ENCODE measurements around the gene TRAPPC11.

Gene TRAPPC11

DNA sequence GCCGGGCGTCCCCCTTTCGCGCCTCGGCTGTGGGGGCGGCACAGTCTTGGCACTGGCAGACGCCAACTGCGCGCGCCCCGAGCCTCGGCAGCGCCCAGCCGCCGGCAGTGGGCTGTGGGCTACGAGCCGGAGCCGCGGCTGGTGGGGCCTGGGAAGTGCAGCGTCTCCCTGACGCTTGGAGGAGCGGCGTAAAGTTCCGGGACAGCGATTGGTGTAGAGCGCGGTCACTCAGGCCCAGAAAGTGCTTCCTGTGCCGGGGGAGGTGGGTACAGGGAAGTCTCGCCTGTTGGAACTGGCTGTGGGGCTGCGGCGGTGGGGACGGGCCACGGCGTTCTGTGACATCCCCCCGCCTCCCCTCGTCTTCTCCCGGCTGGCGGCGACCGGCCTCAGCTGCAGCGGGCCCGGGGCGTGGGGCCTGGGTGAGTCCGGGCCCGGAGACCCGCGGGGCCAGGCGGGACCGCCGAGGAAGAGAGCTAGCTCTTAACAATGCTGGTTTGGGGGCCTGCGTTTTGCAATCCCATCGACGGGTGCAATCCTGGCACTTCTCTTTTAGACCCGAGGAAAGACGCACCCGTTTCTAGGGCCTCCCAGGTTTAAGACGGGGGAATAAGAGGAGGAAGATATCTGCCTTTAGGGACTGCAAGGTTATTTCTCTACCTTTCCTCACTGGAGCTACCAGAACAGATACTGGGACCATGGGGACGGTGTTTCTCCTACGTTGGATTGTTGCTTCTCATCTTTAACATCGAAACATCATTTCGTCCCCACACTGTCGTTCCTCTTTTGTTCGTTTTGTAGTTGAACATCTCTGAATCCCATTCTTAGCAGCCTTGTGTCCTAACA is at the start of gene TRAPPC11, which contains the start of gene RWDD4:
TSS of gene TRAPPC11 (plus strand) at position 265 of the 843 bp plus-strand sequence. CDS start 4,575 bp downstream, outside the sequence.
TSS of gene RWDD4 (minus strand) at position 157 of the 843 bp plus-strand sequence. CDS start 233 bp downstream, outside the sequence.
- peaks cover 7% of the 10 kb centered on the region for H3K36me3 ChIP-seq (ENCODE audit: insufficient read depth, insufficient read length, low read length)
- H3K4me3 ChIP-seq (ENCODE audit: insufficient read length, low read depth): peak within 1 kb of the TSS; percentile 71
- TF ChIP-seq ZNF274 (IDR thresholded peaks at IDR 0.05; ENCODE audit: low read depth, low read length): no peak
- no peak for TF ChIP-seq SUZ12 (IDR thresholded peaks at IDR 0.05; ENCODE audit: extremely low read depth, insufficient read depth, insufficient read length)
- no peak for TF ChIP-seq YY1 (IDR thresholded peaks at IDR 0.05; ENCODE audit: insufficient read depth, insufficient read length)
- H3K9ac ChIP-seq (ENCODE audit: insufficient read length, low read depth): peak within 1 kb of the TSS; percentile 83
- DNase-seq (ENCODE audit: low read depth, low spot score): peak; percentile 87
- H3K4me1 ChIP-seq (ENCODE audit: insufficient read depth, insufficient read length): no peaks in the 10 kb centered on the region
- no peaks in the 10 kb centered on the region for H3K9me3 ChIP-seq (ENCODE audit: insufficient read depth, low read length)
- H3K27me3 ChIP-seq (ENCODE audit: insufficient read depth, insufficient read length): no peaks in the 10 kb centered on the region

DNA sequence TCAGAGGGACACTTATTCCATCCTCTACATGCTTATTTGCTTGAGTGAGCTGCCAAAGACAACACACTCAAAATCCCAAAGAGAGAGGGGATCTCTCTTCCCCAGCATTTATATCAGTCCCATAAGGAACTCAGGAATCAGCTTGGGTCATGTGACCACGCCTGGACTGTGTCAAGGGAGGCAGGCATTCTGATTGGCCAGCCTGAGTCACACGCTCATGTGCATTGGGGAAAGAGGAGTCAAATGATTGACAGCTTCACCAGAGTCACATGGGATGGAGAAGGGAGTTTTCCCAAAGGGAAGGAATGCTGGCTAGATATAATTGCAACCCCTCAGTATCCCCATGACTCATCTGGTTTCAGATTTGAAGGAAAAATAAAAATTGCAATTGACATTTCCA is 49.1 kb upstream of the TRAPPC11 start:
- no peak for DNase-seq (ENCODE audit: low read depth, low spot score)
- H3K9me3 ChIP-seq (ENCODE audit: insufficient read depth, low read length): no peaks in the 10 kb centered on the region
- no peaks in the 10 kb centered on the region for H3K4me1 ChIP-seq (ENCODE audit: insufficient read depth, insufficient read length)
- H3K36me3 ChIP-seq (ENCODE audit: insufficient read depth, insufficient read length, low read length): no peaks in the 10 kb centered on the region
- no peaks in the 10 kb centered on the region for H3K27me3 ChIP-seq (ENCODE audit: insufficient read depth, insufficient read length)
- no peak overlapping the region for H3K4me3 ChIP-seq (ENCODE audit: insufficient read length, low read depth)
- TF ChIP-seq YY1 (IDR thresholded peaks at IDR 0.05; ENCODE audit: insufficient read depth, insufficient read length) (no peak), SUZ12 (IDR thresholded peaks at IDR 0.05; ENCODE audit: extremely low read depth, insufficient read depth, insufficient read length) (no peak), ZNF274 (IDR thresholded peaks at IDR 0.05; ENCODE audit: low read depth, low read length) (no peak)
- no peak overlapping the region for H3K9ac ChIP-seq (ENCODE audit: insufficient read length, low read depth)

DNA sequence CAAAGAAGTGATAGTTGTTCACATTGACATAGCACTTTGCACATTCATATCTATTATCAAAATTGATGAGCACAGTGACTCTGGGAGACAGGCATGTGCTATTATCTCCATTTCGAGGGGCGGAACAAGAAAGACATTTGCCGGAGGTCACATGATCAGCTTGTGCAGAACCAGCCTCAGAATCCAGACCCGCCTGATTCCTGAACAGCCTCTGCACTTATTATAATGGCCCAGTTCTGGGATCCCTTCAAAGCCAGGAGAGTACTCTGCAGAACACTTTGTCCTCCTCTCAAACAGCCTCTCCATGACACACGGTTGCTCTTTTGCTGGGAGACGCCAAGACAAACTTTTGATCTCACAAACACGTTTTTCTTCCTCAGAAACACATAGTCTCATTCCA is 48.5 kb upstream of the TRAPPC11 start:
- H3K27me3 ChIP-seq (ENCODE audit: insufficient read depth, insufficient read length): no peaks in the 10 kb centered on the region
- no peaks in the 10 kb centered on the region for H3K4me1 ChIP-seq (ENCODE audit: insufficient read depth, insufficient read length)
- TF ChIP-seq SUZ12 (IDR thresholded peaks at IDR 0.05; ENCODE audit: extremely low read depth, insufficient read depth, insufficient read length): no peak
- no peak for TF ChIP-seq ZNF274 (IDR thresholded peaks at IDR 0.05; ENCODE audit: low read depth, low read length)
- TF ChIP-seq YY1 (IDR thresholded peaks at IDR 0.05; ENCODE audit: insufficient read depth, insufficient read length): no peak
- H3K36me3 ChIP-seq (ENCODE audit: insufficient read depth, insufficient read length, low read length): no peaks in the 10 kb centered on the region
- no peak overlapping the region for H3K4me3 ChIP-seq (ENCODE audit: insufficient read length, low read depth)
- no peak overlapping the region for H3K9ac ChIP-seq (ENCODE audit: insufficient read length, low read depth)
- DNase-seq (ENCODE audit: low read depth, low spot score): no peak
- no peaks in the 10 kb centered on the region for H3K9me3 ChIP-seq (ENCODE audit: insufficient read depth, low read length)

DNA sequence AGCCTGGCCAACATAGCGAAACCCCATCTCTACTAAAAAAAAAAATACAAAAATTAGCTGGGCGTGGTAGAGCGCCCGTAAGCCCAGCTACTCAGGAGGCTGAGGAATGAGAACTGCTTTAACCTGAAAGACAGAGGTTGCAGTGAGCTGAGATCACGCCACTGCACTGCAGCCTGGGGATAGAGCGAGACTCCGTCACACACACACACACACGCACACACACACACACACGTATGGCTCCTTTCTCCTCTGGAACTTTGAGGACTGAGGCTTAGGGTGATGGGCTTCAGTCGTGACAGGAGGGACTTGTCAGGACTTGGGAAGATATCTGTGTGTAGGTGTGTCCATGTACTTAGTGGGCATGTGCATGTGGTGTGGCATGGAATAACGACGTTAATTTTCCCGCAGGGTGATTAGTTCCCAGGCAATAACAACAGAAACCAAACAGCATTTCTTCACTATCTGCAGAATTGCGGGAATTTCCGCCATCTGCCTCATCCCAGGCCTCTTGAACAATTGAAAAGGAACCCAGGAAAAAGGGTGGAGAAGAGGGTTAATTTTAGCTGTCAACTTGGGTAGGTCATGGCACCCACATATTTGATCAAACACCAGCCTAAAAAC is 47.8 kb upstream of the TRAPPC11 start:
- H3K27me3 ChIP-seq (ENCODE audit: insufficient read depth, insufficient read length): no peaks in the 10 kb centered on the region
- DNase-seq (ENCODE audit: low read depth, low spot score): no peak
- H3K4me3 ChIP-seq (ENCODE audit: insufficient read length, low read depth): no peak overlapping the region
- no peak overlapping the region for H3K9ac ChIP-seq (ENCODE audit: insufficient read length, low read depth)
- H3K36me3 ChIP-seq (ENCODE audit: insufficient read depth, insufficient read length, low read length): no peaks in the 10 kb centered on the region
- no peaks in the 10 kb centered on the region for H3K9me3 ChIP-seq (ENCODE audit: insufficient read depth, low read length)
- no peak for TF ChIP-seq YY1 (IDR thresholded peaks at IDR 0.05; ENCODE audit: insufficient read depth, insufficient read length)
- no peak for TF ChIP-seq ZNF274 (IDR thresholded peaks at IDR 0.05; ENCODE audit: low read depth, low read length)
- no peak for TF ChIP-seq SUZ12 (IDR thresholded peaks at IDR 0.05; ENCODE audit: extremely low read depth, insufficient read depth, insufficient read length)
- H3K4me1 ChIP-seq (ENCODE audit: insufficient read depth, insufficient read length): no peaks in the 10 kb centered on the region

DNA sequence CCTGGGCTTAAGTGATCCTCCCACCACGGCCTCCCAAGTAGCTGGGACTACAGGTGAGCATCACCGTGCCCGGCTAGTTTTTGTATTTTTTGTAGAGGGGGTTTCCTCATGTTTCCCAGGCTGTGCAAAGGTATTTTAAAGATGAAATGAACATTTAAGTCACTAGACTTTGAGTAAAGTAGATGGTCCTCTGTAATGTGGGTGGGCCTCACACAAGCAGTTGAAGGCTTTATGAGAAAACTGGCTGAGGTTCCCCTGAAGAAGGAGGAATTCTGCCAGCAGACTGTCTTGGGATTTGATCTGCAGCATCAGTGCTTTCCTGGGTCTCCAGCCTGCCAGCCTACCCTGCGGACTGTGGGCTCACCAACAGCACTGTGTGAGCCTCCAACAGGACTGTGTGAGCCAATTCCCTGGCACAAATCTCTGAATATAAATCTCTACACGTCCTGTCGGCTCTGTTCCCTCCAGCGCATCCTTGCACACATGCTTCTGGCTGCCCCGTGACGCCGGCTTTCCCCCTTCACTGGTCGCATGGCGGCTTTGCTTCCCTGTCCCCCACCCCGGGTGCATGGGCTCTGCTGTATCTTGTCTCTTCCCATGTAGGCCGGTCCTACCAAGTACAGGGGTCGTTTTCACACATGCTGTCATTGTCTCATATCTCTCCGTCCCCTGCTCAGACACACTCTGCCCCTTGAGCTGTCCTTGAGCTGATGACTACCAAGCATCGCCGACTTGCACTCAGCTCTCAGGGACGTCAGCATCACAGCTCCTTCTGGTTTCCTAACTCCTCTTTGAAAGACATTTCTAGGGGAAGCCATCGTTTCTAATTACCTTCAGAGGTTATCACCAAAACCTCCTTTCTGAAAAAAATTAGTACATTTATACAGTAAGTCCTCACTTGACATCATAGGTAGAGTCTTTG is 46.5 kb upstream of the TRAPPC11 start:
- H3K27me3 ChIP-seq (ENCODE audit: insufficient read depth, insufficient read length): no peaks in the 10 kb centered on the region
- H3K9ac ChIP-seq (ENCODE audit: insufficient read length, low read depth): no peak overlapping the region
- no peaks in the 10 kb centered on the region for H3K4me1 ChIP-seq (ENCODE audit: insufficient read depth, insufficient read length)
- DNase-seq (ENCODE audit: low read depth, low spot score): no peak
- no peaks in the 10 kb centered on the region for H3K36me3 ChIP-seq (ENCODE audit: insufficient read depth, insufficient read length, low read length)
- H3K9me3 ChIP-seq (ENCODE audit: insufficient read depth, low read length): no peaks in the 10 kb centered on the region
- no peak overlapping the region for H3K4me3 ChIP-seq (ENCODE audit: insufficient read length, low read depth)
- TF ChIP-seq YY1 (IDR thresholded peaks at IDR 0.05; ENCODE audit: insufficient read depth, insufficient read length) (no peak), ZNF274 (IDR thresholded peaks at IDR 0.05; ENCODE audit: low read depth, low read length) (no peak), SUZ12 (IDR thresholded peaks at IDR 0.05; ENCODE audit: extremely low read depth, insufficient read depth, insufficient read length) (no peak)

DNA sequence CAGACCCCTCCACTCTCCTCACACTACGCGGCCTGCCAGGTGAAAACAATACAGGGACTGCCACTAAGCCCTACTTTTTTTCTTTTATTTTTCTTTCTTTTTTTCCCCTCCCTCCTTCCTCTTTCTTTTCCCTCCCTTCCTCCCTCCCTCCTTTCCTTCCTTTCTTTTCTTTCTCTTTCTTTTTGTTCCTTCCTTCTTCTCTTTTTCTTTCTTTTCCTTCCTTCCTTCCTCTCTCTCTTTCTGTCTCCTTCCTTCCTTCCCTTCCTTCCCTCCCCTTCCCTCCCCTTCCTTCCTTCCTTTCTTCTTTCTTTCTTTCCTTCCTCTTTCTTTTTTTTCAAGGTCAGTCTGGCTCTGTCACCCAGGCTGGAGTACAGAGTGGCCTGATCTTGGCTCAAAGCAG is 42.0 kb upstream of the TRAPPC11 start:
- no peak for DNase-seq (ENCODE audit: low read depth, low spot score)
- Histone ChIP-seq H3K36me3 (ENCODE audit: insufficient read depth, insufficient read length, low read length) (no peaks in the 10 kb centered on the region), H3K9ac (ENCODE audit: insufficient read length, low read depth) (no peak overlapping the region), H3K9me3 (ENCODE audit: insufficient read depth, low read length) (no peaks in the 10 kb centered on the region), H3K27me3 (ENCODE audit: insufficient read depth, insufficient read length) (no peaks in the 10 kb centered on the region), H3K4me1 (ENCODE audit: insufficient read depth, insufficient read length) (no peaks in the 10 kb centered on the region), H3K4me3 (ENCODE audit: insufficient read length, low read depth) (no peak overlapping the region)
- TF ChIP-seq ZNF274 (IDR thresholded peaks at IDR 0.05; ENCODE audit: low read depth, low read length) (no peak), YY1 (IDR thresholded peaks at IDR 0.05; ENCODE audit: insufficient read depth, insufficient read length) (no peak), SUZ12 (IDR thresholded peaks at IDR 0.05; ENCODE audit: extremely low read depth, insufficient read depth, insufficient read length) (no peak)
